ENCODE data around the gene GGA1.
"Not testable (repeated sequence)": the region's sequence is repeated elsewhere in the genome, so short reads cannot be mapped to it uniquely, and the experiment has no call there.

Gene GGA1

GRCh38 chr22:37654563-37655251, 46.1 kb downstream of the GGA1 start:
- no peak for DNase-seq

GRCh38 chr22:37655252-37655563, 46.6 kb downstream of the GGA1 start:
- no peak for DNase-seq

- DNase-seq, result not testable (repeated sequence)
Measured at GRCh38 chr22:37656583-37656982, 47.9 kb downstream of the GGA1 start.

- DNase-seq, result no peak
Measured at GRCh38 chr22:37657590-37658132, 49.0 kb downstream of the GGA1 start.

- DNase-seq, result peak; percentile 94 to 99 (median 97)
Measured at GRCh38 chr22:37658133-37659065, 49.8 kb downstream of the GGA1 start, which contains the start of gene PDXP. PDXP (plus strand) TSS chr22:37658723; CDS start chr22:37658783, 60 bp downstream.

- peak in 1 of 5 donors; percentile 20 for DNase-seq
Measured at GRCh38 chr22:37659066-37659896, 50.6 kb downstream of the GGA1 start.

- no peak for DNase-seq
Measured at GRCh38 chr22:37659897-37660708, 51.5 kb downstream of the GGA1 start.

GRCh38 chr22:37660709-37661045, 52.0 kb downstream of the GGA1 start:
- no peak for DNase-seq

- DNase-seq, result peak in 1 of 5 donors; percentile 21
Measured at GRCh38 chr22:37661160-37661924, 52.7 kb downstream of the GGA1 start.

- no peak for DNase-seq
Measured at GRCh38 chr22:37662039-37662438, 53.4 kb downstream of the GGA1 start.

- DNase-seq, result no peak
Measured at GRCh38 chr22:37663521-37664140, 55.0 kb downstream of the GGA1 start.

- no peak for DNase-seq
Measured at GRCh38 chr22:37664249-37665101, 55.8 kb downstream of the GGA1 start.

GRCh38 chr22:37665487-37665886, 56.9 kb downstream of the GGA1 start:
- no peak for DNase-seq

- no peak for DNase-seq
Measured at GRCh38 chr22:37669586-37669985, 61.0 kb downstream of the GGA1 start.

GRCh38 chr22:37672206-37672919, 63.7 kb downstream of the GGA1 start:
- peak in 2 of 5 donors; percentile 33 to 41 for DNase-seq

- no peak for DNase-seq
Measured at GRCh38 chr22:37672920-37673455, 64.4 kb downstream of the GGA1 start.

GRCh38 chr22:37674248-37674647, 65.6 kb downstream of the GGA1 start:
- no peak for DNase-seq

Measured in T-helper 1 cell (primary cell).